GM19467 (cell line): ENCODE measurements around the gene ARF3.

Experiments
- ATAC-seq: cut with Tn5 transposase; IDR thresholded peaks from one replicate; pipeline ENCODE4 v1.9.1; 2021; ENCODE audit warnings: mild to moderate bottlenecking, moderate library complexity; ENCODE audit not compliant: unreplicated experiment

The ARF3 gene

GRCh38 chr12:48957141-48958048 is at the start of gene ARF3:
Gene ARF3 (minus strand): TSS chr12:48957487. CDS start chr12:48941095, 16,392 bp downstream.
- ATAC-seq, result peak; percentile 82

GRCh38 chr12:49000346-49000745 is 43.1 kb upstream of the ARF3 start:
- ATAC-seq, result no peak

- no peak for ATAC-seq
These were observed 42.3 kb upstream of the ARF3 start, which contains the start of gene DDN for GRCh38 chr12:48999371-49000131. Gene DDN (minus strand): TSS chr12:48999375. CDS start chr12:48999287, 88 bp downstream.

- ATAC-seq, result no peak
These were observed 41.4 kb upstream of the ARF3 start for GRCh38 chr12:48998497-48999353.

- no peak for ATAC-seq
These were observed 40.6 kb upstream of the ARF3 start for GRCh38 chr12:48997719-48998496.

- no peak for ATAC-seq
These were observed 39.8 kb upstream of the ARF3 start for GRCh38 chr12:48996794-48997718.

- ATAC-seq, result no peak
These were observed 38.0 kb upstream of the ARF3 start for GRCh38 chr12:48995086-48995879.

- ATAC-seq, result no peak
These were observed 37.2 kb upstream of the ARF3 start for GRCh38 chr12:48994224-48995085.

GRCh38 chr12:48993787-48994186 is 36.5 kb upstream of the ARF3 start:
- ATAC-seq, result no peak

GRCh38 chr12:48991247-48992050 is 34.2 kb upstream of the ARF3 start:
- no peak for ATAC-seq

- ATAC-seq, result no peak
These were observed 33.3 kb upstream of the ARF3 start for GRCh38 chr12:48990552-48990951.

- ATAC-seq, result no peak
These were observed 30.9 kb upstream of the ARF3 start for GRCh38 chr12:48988030-48988649.

GRCh38 chr12:48986720-48987291 is 29.5 kb upstream of the ARF3 start:
- ATAC-seq, result no peak

- ATAC-seq, result no peak
These were observed 28.6 kb upstream of the ARF3 start for GRCh38 chr12:48985901-48986300.

GRCh38 chr12:48985475-48985897 is 28.2 kb upstream of the ARF3 start:
- ATAC-seq, result no peak
